ENCODE measurements around the gene TTC28. TPM values are rescaled to one million over a fixed set of nuclear protein-coding genes. Genes with fewer than 3 reads are reported as not detected.
"Not testable (repeated sequence)": the region's sequence is repeated elsewhere in the genome, so short reads cannot be mapped to it uniquely, and the experiment has no call there.

Gene TTC28
- total RNA-seq, 1 donor from 2014 or later: 19.1 TPM

DNA sequence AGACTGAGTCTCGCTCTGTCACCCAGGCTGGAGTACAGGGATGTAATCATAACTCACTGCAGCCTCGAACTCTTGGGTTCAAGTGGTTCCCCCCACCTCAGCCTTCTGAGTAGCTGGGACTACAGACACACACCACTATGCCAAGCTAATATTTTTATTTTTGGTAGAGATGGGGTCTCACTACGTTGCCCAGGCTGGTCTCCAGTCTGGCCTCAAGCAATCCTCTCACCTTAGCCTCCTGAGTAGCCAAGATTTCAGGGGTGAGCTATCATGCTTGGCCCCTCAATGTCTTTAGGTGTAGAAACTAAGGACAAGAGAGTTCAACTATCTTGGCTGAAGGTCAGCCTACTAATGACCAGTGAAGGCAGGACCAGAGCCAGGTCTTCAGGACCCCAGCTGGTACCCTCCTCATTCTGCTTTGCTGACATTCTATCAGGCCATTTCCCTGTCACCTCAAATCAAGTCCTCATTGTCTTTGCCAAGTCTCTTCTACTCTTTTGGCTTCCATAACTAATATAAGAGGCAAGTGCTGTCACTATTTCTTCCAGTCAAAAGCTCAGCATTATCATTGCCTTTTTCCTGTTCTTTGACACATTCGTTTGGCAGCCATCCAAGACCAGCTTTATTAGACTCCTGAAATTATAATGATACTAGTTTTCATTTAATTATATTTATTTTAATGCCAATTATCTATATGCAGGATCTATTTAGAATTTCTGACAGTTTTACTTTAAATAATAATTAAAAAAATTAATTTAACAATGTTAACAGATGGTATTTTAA is 496.4 kb downstream of the TTC28 start:
- intact Hi-C loops (cut with DNase I): no loop called here
- no peak for DNase-seq (ENCODE audit: low spot score)

DNA sequence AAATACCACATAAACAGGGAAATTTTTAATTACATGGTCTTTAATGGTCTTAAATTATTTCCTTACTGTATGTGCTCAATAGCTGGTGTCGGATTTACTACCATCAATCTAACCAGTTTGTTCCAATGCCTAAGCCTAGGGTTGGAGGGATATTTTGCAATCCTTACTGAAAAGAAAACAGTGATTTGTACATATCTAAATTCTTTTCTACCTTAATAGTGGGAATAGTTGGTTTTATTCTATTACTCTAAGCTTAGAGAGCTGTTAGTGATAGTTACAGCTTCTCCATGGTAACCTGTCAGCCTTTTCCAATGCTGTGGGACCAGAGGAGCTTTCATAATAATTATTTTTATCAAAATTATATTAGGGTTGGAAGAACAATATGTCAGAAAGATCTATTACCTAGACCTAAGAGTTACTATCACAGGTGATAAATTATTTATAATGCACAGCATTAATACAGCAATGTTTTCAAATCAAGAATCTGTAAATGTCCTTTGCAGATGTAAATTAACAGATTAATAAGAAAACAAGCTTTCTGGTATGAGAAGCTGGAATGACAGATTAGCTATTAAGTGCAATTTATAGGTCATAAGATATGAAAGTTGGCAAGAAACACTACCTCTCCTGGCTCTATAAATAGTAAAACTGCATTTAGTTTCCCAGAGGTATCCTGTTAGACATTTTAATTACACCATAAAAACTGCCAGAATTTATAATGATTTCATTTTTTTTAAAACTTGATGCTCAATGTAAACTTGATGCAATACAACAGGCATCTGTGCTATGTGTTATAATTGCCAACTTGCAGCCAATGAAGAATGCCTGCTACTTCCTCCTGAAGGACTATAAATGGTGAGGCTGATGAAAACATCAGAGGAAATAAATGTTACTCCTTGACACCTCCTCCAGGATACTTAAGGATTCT is 498.6 kb downstream of the TTC28 start:
- intact Hi-C loops (cut with DNase I): no loop called here
- DNase-seq (ENCODE audit: low spot score): no peak

DNA sequence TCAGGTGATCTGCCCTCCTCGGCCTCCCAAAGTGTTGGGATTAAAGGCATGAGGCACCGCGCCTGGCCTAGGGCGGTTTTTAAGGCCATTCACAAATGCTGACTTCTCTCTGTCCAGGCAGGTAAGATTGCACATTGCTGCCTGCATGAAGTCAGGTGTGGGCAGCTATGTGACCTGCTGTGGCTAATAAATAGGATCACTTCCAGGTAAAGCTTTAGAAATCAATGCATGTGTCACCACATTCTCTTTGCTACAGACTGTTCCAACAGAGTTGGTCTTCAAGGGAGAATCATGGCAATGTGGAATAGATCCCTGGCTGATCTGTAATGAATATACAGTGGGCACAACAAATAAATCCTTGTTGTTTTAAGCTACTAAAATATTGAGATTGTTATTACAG is 500.2 kb downstream of the TTC28 start:
- intact Hi-C loops (cut with DNase I): no loop called here
- no peak for DNase-seq (ENCODE audit: low spot score)

DNA sequence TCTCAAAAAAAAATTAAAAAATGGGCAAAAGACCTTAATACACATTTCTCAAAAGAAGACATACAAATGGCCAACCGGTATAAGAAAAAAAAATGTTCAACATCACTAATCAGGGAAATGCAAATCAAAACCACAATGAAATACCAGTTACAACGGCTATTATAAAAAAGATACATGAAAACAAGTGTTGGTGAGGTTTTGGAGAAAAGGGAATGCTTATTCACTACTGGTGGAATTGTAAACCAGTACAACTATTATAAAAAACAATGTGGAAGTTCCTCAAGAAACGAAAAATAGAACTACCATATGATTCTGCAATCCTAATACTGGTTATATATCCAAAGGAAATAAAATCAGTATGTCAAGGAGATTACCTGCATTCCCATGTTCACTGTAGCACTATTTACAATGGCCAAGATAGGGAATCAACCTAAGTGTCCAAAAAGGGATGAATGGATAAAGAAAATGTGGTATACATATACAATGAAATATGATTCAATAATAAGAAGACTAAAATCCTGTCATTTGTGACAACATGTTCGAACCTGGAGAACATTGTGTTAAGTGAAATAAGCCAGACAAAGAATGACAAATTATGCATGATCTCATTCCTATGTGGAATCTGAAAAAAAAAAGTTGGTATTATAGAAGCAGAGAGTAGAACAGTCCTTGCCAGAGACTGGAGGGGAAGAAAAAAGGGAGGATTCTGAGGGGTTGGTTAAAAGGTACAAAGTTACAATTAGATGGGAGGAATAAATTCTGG is 503.7 kb downstream of the TTC28 start:
- intact Hi-C loops (cut with DNase I): no loop called here
- no peak for DNase-seq (ENCODE audit: low spot score)

DNA sequence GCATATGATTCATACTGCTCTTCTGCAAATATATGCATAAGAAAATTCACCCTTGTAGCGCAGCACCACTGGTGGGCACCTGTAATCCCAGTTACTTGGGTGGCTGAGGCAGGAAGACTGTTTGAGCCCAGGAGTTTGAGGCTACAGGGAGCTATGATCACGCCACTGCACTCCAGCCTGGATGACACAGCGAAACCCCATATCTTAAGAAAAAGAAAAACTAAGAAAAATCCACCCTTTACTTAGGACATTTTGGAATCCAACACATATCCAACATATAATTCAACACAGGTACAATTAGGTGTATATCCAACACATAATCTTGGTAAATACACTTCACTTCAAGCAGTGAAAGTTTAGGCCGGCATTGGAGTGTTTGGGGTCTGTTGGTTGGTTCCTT is 505.1 kb downstream of the TTC28 start:
- DNase-seq (ENCODE audit: low spot score): no peak
- intact Hi-C loops (cut with DNase I): no loop called here

GRCh38 chr22:28172892-28173670 is 506.6 kb downstream of the TTC28 start:
- intact Hi-C loops (cut with DNase I): no loop called here
- DNase-seq (ENCODE audit: low spot score): no peak

- intact Hi-C loops (cut with DNase I): no loop called here
- DNase-seq (ENCODE audit: low spot score): no peak
Measured at GRCh38 chr22:28171712-28172111, 507.9 kb downstream of the TTC28 start.

DNA sequence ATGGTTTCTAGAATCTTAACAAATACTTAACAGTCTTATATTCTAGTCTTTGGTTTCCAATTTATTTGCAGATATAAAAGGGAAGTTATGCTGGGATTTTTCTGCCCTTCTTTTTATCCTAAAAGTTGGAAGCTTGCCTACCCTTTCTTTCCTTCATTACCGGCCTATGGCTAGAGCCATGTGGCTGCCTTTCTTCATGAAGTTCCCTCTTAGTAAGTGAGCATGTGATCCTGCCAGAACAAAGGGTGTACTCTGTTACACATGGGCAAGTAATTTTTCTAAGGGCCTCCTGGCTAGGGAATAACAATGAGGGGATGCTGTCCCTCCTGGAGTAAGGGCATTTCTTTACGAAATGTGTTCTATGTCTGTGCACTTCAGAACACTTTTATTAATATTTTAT is 508.5 kb downstream of the TTC28 start:
- intact Hi-C loops (cut with DNase I): no loop called here

GRCh38 chr22:28169314-28169713 is 510.3 kb downstream of the TTC28 start:
- intact Hi-C loops (cut with DNase I): not testable (repeated sequence)

More for the DNA sequence above, 508.5 kb downstream of the TTC28 start:
- DNase-seq (ENCODE audit: low spot score): no peak

DNA sequence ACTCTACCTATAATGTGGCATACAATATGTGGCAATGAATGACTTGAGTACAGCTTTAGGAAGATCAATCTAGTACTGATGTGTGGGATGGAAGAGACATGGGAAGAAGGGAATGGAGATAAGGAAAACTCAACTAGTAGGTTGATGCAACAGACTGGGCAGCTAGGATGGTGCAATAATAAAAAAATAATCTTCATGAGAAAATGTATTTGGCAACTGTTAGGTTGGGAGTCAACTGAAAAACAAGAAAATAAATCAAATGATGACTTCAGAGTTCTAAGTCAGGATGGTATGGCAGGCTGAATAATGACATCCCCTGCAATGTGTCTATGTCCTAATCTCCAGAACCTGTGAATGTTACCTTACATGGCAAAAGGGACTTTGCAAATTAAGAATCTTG is 523.8 kb downstream of the TTC28 start:
- intact Hi-C loops (cut with DNase I): no loop called here
- DNase-seq (ENCODE audit: low spot score): no peak

More at GRCh38 chr22:28169314-28169713, 510.3 kb downstream of the TTC28 start:
- not testable (repeated sequence) for DNase-seq (ENCODE audit: low spot score)

DNA sequence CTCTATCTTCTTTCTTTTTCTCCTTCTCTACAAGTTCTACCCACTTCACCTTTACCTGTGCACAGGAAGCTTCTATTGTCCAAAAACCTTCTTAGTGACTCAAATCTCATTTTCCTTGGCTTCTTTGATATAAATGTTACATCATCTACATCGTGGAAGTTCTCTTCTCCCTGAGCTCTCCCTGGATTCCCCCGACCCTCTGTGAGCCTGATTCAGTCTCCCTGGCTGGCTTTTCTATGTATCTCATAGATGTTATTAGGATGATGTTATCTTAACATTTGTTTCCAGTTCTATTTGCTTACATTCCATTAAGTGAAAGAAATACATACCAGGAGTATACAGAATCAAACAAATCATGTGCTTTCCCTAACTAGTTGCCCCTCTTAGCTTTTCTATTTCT is 524.8 kb downstream of the TTC28 start:
- intact Hi-C loops (cut with DNase I): no loop called here
- DNase-seq (ENCODE audit: low spot score): no peak

DNA sequence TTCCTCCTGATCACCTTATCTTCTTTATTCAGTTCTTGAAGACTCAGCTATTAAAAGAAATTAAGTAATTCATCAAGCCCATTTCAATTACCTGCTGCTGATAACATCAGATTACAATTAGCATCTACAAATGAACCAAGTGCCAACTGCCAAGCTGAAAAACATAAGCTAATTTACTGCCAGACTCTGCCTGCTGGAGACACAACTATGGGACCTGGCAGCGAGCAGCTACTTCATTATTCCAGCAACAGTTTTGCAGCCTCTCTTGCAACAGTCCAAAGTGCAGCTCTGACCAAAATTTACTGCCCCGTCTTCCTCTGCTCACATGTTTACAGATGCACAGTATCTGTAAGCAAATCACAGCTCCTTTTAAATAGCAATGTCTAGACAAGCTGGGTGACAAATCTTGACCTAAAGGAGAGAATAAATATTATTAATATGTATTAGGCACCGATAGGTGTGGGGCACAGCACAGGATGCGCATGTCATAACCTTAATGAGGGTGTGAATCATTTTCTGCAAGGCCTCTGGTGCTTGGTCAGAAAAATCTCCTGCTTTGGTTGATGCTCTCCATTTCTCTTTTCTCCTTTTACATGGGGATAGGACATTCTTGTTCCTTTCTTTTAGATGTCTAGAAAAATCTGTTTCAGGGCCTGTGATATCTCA is 528.4 kb downstream of the TTC28 start:
- intact Hi-C loops (cut with DNase I): no loop called here
- DNase-seq (ENCODE audit: low spot score): no peak

DNA sequence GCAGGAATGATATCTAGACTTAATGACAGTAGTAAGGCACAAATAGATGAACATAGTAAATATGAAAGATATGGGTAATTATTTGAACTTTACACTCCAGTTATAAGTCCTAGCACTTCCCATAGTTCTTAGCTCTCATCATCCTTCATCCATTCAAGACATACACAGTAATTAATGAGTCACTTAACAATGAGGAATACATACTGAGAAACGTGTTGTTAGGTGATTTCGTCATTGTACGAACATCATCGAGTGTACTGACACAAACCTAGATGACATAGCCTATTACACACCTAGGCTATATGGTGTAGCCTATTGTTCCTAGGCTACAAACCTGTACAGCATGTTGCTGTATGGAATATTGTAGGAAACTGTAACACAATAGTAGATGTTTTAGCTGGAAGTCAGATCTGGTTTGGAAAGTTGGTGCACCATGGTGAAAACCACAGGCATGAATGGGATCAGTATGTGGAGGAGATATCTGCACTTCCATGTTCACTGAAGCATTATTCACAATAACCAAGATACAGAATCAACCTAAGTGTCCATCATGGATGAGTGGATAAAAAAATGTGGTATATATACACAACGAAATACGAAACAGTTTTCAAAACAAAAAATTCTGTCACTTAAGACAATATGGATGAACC is 530.7 kb downstream of the TTC28 start:
- intact Hi-C loops (cut with DNase I): no loop called here

GRCh38 chr22:28147401-28147800 is 532.2 kb downstream of the TTC28 start:
- DNase-seq (ENCODE audit: low spot score): no peak
- intact Hi-C loops (cut with DNase I): no loop called here

More for the DNA sequence above, 530.7 kb downstream of the TTC28 start:
- DNase-seq (ENCODE audit: low spot score): no peak

- intact Hi-C loops (cut with DNase I): no loop called here
- DNase-seq (ENCODE audit: low spot score): no peak
Measured at GRCh38 chr22:28146401-28147314, 533.0 kb downstream of the TTC28 start.

- no peak for DNase-seq (ENCODE audit: low spot score)
- intact Hi-C loops (cut with DNase I): no loop called here
Measured at GRCh38 chr22:28143961-28144745, 535.5 kb downstream of the TTC28 start.

All from cardiac septum (tissue), 1 donor.